GM19324 (cell line): ENCODE measurements around the gene CASP10.
"Not testable (repeated sequence)": the region's sequence is repeated elsewhere in the genome, so short reads cannot be mapped to it uniquely, and the experiment has no call there.

Experiments used
- ATAC-seq: cut with Tn5 transposase; IDR thresholded peaks from one replicate; pipeline ENCODE4 v1.9.1; 2021; ENCODE audit warnings: mild to moderate bottlenecking, moderate library complexity; ENCODE audit not compliant: unreplicated experiment, low FRiP score

The CASP10 gene

DNA sequence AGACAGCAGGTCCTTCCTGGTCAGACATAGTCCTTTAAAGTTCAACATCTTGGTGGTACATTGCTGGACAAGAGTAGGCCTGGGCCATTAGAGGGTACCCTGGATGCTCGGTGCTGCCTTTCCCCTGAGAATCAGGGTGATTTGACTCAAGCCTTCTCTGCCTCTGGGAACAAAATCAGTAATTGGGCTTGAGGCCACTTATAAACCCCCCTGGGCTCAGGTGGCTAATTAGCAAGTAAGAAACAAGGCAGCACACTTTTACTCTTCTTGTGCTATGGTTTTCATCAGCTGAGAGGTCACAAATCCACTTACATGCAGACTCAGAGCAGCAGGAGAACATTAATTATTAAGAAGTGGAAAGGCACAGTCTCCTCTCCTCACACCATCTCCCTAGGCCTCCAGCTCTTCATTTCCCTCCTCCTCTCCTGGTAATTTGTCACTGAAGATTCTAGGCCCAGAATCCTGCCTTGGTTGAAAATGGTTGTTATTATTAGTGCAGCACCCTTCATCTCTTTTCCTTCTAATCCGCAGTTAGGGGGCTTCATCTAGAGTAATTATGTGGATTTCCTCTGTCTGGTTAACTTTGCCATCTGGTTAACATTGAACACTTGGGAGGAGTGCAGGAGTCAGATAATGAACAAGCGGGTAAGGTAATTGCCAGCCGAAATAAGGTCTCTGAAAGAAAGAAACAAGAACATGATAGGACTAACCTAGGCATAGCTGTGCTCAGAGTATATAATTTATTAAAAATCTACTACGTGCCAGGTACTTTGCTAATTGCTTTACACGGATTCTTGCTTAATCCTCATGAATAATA lies 29.7 kb upstream of the CASP10 start:
- no peak for ATAC-seq

DNA sequence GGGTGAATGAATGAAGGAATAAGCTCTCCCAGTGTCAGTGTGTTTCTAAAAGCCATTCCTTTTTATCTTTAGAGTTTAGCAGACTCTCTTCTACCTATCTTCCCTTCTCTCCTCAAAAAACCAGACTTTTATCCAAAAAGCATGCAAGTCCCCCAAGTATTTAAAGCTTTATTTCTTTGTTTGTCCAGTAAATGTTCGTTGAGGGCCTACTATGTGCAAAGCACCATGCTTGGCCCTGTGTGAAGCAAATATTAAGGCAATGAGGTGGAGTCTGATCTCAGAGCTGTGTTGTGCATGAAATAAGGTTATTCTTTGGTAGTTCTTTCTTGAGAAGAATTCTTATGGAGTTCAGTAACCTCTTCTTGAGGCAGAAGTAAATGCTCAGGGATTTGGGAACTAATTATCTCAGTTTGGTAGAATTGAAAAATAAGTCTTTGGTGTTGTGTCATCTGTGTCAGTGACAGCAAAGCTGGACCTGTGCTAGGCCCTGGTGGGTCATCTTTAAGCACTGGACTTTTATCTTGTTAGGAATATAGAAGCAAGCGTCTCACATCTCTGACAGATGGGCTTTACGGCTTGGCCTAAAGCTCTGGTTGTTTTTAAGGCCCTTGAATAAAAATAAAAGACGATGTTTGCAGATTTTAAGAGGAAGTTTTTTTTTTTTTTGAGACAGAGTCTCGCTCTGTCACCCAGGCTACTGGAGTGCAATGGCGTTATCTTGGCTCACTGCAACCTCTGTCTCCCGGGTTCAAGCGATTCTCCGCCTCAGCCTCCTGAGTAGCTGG lies 28.1 kb upstream of the CASP10 start:
- ATAC-seq: no peak

- ATAC-seq: no peak
These were observed 26.9 kb upstream of the CASP10 start for GRCh38 chr2:201156036-201156435.

DNA sequence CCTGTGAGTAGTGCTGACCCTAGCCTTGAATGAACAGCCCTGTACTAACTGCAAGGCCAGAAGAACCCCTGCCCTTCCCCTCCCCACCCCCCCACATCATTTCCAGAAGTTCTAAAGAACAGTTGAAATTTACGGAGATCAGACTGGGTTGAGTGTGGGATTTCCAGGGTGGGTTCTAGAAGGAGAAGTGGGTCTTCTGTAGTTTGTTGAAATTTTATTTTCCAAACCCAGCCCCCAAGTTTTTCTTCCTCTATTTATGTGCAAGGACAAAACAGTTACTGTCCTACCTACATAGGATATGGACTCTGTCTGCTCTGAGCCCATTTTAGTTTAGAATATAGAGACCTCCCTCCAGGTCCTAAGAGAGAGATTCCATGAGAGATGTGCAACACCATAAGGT lies 26.3 kb upstream of the CASP10 start:
- no peak for ATAC-seq

DNA sequence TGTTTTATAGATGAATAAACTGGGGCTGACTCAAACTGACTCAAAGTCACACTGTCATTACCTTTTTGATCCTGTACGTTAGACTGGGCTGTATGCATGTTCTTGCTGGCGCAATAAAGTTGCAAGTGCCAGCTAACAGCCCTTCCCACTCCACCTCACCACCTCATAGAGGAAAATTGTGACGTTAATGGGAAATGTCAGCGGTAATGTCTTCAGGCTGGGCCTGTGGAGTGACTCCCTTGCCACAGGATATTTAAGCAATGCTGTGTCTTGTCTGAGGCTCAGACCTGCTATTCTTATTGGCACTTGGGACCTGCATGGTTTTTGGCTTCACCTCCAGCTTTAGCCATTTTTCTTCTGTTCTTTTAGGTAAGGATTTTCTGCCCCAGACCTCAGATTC lies 25.2 kb upstream of the CASP10 start:
- peak; percentile 15 for ATAC-seq

DNA sequence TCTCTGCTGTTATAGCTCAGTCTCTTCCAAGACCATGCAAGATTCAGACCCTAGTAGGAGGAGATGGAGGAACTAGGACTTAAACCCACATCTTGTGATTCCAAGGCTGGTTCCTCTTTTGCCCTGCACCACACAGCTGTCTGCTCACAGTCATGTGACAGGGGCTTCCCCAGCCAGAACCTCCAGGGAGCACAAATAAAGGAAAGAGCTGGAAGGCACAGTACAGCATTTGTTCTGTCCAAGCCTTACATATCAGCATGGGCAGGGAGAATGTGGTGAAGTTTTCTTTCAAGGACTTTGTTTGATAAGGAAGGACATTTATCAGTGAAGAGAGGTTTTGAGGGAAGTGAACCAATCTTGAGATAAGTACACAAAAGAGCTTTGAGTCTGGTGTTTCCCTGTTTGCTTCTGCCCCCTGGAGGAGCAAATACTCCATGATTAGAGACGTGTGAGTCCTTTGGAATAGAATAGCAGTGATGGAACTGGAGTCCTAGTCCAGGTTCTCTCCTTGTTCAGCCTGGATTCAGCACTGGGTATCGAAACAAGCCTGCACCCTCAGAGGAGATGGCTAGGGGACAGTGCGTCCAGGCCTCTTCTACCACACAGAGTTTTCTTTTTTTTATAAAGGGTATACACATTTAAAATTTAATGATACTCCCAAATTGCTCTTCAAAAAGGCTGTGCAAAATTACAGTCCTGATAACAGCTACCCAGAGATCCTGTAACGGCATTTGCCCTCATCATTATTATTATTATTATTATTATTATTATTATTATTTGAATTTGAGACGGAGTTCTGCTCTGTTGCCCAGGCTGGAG lies 24.6 kb upstream of the CASP10 start:
- ATAC-seq: peak; percentile 85

DNA sequence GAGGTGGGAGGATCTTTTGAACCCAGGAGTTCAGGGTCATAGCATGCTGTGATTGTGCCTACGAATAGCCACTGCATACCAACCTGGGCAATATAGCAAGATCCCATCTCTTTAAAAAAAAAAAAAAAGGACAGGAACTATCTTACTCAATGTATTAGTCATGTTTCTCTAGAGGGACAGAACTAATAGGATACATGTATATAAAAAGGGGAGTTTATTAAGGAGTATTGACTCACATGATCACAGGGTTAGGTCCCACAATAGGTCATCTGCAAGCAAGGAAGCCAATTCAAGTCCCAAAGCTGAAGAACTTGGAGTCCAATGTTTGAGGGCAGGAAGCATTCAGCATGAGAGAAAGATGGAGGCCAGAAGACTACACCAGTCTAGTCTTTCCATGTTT lies 18.8 kb upstream of the CASP10 start:
- ATAC-seq: no peak

- ATAC-seq: no peak
These were observed 15.4 kb upstream of the CASP10 start for GRCh38 chr2:201167546-201167945.

- not testable (repeated sequence) for ATAC-seq
These were observed 14.4 kb upstream of the CASP10 start for GRCh38 chr2:201168496-201168895.

DNA sequence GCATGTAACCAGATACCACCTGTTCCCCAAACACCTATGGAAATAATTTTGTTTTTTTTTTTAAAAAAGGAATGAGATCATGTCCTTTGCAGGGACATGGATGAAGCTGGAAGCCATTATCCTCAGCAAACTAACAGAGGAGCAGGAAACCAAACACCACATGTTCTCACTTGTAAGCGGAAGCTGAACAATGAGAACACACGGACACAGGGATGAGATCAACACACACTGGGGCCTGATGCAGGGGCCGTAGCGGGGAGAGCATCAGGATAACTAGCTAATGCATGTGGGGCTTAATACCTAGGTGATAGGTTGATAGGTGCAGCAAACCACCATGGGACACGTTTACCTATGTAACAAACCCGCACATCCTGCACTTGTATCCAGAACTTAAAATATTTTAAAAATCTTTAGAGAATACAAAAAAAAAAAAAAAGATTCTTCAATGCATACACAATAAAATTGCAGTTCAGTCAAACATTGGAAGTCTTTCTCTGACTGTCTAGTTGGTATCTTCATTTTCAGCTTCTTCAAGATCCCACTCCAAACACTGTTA lies 11.6 kb upstream of the CASP10 start:
- ATAC-seq: no peak

DNA sequence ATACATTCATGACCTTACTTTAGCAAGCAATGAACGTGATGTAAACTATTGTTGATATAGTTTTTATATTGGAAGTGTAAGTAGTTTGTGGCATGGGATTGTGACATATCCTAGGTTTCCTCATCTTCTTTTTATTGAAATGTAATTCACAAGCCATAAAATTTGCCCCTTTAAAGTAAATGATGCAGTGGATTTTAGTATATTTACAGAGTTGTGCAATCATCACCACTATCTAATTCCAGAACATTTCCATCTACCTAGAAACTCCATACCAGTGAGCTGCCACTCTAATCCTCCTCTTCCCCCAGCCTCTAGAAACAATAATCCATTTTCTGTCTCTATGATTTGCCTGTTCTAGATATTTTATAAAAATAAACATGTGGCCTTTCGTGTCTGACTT lies 10.7 kb upstream of the CASP10 start:
- ATAC-seq: no peak

DNA sequence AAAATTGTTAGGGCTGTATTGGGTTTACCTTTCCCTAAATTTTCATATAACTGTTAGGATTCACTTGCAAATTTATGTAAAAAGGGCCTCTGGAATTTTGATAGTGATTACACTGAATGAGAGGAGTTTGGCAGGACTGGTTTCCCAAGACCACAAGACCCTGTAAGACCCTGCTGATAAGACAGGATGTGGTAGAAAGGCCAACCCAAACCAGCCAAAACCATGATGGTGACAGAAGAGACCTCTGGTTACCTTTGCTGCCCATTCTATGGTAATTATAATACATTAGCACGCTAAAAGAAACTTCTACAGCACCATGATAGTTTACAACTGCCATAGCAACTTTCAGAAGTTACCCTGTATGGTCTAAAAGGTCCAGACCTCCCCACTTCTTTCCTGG lies 8.3 kb upstream of the CASP10 start:
- no peak for ATAC-seq

GRCh38 chr2:201176081-201176481 lies 6.9 kb upstream of the CASP10 start:
- no peak for ATAC-seq

GRCh38 chr2:201180010-201180409 lies 2.9 kb upstream of the CASP10 start:
- no peak for ATAC-seq

- no peak for ATAC-seq
These were observed 405 bp downstream of the CASP10 start for GRCh38 chr2:201183365-201183727.

DNA sequence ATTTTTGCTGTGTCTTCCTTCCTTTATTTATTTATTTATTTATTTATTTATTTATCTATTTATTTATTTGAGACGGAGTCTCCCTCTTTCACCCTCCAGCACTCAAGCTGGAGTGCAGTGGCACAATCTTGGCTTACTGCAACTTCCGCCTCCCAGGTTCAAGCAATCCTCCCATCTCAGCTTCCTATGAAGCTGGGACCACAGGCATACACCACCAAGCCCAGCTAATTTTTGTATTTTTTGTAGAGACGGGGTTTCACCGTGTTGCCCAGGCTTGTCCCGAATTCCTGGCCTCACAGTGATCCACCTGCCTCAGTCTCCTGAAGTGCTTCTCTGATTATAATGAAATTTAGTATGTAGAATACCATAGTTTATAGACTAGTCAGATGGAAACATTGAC lies 894 bp downstream of the CASP10 start:
- not testable (repeated sequence) for ATAC-seq

DNA sequence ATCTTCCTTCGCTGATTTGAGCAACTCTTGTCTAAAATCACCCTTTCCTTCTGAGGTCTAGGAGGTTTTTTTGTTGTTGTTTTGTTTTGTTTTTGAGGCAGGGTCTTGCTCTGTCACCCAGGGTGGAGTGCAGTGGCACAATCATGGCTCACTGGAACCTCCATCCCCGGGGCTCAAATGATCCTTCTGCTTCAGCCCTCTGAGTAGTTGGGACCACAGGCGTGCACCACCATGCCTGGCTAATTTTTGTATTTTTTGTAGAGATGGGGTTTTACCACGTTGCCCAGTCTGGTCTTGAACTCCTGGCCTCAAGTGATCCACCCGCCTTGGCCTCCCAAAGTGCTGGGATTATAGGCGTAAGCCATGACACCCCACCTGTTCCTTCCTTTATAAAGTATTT lies 1.3 kb downstream of the CASP10 start:
- not testable (repeated sequence) for ATAC-seq

DNA sequence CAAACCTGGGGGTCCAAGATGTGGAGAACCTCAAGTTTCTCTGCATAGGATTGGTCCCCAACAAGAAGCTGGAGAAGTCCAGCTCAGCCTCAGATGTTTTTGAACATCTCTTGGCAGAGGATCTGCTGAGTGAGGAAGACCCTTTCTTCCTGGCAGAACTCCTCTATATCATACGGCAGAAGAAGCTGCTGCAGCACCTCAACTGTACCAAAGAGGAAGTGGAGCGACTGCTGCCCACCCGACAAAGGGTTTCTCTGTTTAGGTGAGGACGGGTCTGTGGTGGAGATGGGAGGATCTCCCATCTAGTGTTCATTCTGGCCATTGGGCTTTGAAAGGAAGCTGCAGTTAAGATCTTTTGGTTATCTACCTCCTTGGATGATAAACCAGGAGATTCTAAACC lies 2.9 kb downstream of the CASP10 start:
- ATAC-seq: no peak

- no peak for ATAC-seq
These were observed 4.0 kb downstream of the CASP10 start for GRCh38 chr2:201186982-201187381.

GRCh38 chr2:201188449-201188848 lies 5.5 kb downstream of the CASP10 start:
- ATAC-seq: no peak
